Left kidney (tissue), 2 donors: ENCODE results near the gene MACROD2. TPM values are rescaled to one million over a fixed set of nuclear protein-coding genes. Genes with fewer than 3 reads are reported as not detected.

Experiments
- DNase-seq: peaks from one replicate; pipeline ENCODE4 v3.0.0-alpha.2; 2013
- polyA plus RNA-seq: library from polyadenylated mRNA; unstranded; fragments of 120-200 nt; gene quantifications from one replicate; pipeline ENCODE4 v1.2.1, GENCODE V29; 2013; ENCODE audit not compliant: insufficient read length

MACROD2 gene
- polyA plus RNA-seq, 1 donor, result 17.2 TPM

DNA sequence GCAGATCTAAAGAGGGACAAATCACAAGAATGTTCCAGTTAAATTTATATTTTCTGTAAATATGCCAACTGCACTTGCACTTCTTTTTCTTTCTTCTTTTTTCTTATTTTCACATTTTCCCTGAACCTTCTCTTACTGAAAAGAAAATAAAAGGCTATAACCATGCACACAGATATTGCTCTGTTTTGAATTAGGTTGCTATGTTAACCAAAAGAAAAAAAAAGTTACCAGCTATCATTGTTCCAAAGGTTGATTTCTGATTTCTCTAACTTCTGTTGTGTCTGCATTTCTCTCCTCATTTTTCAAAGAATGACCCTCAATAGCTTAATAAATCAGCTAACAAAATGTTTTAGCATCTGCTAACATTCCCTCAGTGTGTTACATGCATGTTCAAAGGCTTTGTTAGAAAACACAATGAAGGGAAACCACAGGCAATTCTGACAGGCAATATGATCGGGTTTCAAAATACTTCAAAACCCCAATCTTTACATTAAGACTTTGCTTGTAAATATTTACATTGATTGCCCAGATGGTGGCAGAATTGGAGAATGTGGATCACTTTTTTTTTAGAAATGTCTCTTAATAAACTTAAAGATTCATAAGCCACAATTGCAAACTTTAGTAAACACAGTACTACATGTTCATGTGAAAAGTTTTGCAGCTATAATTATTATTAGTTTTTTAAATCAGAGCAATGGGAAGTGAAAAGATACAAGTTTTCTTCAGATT is 1270.4 kb downstream of the MACROD2 start:
- DNase-seq, result no peak

DNA sequence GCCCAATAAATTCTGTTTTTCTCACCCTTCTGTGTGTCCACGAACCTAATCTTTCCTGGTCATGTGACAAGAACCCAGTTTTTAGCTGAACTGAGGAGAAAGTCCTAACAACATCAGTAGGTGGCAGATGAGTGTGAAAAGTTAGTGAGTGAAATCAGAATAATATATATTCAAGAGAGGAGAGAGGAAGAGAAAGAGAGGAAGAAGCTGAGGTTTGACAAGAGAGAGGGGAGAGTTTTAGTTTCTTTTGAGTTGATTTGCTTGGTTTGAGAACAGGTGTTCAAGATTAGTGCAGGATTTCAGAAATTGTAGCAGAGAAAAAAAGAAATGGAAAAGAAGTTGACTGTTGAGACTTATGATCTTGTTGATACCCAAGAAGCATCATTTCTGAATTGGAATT is 1272.6 kb downstream of the MACROD2 start:
- DNase-seq, result no peak

DNA sequence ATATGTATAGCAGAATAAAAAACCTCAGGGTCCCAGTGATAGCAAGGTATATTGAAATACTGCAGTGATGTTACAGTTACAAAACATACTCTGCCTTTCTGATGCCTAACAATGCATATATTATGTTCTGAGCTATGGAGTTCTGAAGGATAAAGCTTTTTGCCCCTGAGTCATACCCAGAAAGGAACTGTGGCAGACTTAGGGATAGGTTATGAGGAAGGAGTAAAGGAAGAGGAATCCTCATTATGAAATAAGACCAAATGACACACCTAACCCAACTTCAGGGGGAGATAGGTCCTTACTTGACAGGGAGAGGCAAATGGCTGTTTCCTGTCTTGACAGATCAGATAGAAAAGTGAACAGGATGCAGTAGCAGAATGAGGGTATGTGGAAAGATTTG is 1282.7 kb downstream of the MACROD2 start:
- DNase-seq, result no peak

DNA sequence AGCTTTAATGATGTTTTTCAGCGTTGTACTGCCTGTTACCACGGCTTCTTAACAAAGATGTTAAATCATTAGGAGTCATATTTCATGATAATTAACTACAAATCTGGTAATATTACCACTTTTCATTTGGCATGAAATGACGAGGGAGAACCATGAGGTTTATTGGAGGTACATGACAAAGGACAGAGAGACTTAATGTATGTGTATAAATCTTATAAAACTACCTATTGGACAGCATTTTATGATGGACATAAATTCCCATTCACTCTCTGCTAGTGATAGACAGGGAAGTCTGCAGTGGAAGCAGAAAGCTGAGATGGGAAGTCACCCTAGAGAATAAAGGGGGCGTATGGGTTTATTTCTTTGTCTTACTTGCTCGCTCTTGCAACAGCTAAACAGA is 1292.0 kb downstream of the MACROD2 start:
- DNase-seq, result no peak

DNA sequence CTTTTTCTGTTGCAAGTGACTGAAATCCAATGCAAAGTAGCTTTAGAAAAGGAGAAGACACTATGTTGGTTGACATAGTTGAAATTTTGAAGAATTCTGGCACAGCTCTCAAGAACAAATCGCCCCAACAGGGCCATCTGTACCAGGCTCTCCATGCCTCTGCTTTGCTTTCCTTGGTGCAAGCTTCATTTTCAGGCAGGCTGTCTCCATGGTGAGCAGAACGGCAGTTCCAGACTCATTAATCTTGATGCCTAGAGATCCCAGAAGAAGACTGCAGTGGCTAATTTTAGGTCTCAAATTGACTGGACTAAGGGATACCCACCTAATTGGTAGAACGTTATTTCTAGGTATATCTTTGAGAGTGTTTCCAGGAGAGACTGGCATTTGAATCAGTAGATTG is 1292.8 kb downstream of the MACROD2 start:
- DNase-seq, result no peak

DNA sequence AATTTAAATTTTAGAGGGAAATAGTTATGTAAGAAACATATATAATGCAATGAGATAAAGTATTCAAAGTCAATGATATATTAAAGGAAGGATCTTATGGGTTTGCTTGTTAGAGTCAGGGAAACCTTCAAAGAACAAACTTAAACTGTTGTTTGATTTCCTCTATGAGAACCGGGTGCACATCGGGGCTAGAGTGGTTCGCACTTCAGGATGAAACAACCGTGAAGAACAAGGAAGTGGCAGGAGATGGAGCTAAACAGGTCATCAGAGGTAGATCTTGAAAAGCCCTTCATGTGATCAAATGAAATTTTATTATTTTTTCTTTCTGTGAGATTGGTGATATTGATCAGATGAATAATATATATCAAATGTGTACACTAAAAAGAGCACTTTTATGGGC is 1294.0 kb downstream of the MACROD2 start:
- no peak for DNase-seq

DNA sequence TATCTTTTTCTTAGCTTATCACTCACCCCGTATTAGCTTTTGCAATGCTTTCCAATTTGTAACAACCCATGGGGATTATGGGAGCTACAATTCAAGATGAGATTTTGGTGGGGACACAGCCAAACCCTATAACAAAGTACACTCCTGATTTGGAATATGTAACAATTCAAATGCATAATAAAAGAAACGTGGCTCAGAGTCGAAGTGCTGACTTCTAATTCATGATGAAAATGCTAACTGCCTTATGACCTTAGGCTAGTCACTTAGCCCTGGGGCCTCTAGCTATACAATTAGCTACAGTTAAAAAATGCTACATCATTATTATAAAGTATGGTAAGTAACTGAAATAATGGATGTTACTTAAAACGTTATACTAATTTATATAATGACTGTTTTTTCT is 1297.1 kb downstream of the MACROD2 start:
- DNase-seq, result no peak

DNA sequence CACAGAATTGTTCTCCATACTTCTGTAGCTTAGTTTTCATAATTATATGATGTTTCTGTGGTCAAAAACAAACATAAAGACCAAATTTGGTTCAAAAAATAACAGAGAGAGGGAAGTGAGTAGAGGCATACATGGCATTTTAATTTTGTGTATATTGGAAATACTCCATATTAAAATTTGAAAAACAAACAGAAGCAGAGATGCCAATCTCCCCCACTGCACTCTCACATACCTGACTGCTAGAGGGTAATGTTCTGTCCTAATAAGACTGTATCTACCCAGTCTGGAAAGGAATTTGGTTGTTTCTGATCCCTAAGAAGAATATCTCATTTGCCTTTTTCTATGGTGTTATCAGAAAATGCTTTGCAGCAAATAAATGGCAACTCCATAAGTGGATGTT is 1301.1 kb downstream of the MACROD2 start:
- no peak for DNase-seq

DNA sequence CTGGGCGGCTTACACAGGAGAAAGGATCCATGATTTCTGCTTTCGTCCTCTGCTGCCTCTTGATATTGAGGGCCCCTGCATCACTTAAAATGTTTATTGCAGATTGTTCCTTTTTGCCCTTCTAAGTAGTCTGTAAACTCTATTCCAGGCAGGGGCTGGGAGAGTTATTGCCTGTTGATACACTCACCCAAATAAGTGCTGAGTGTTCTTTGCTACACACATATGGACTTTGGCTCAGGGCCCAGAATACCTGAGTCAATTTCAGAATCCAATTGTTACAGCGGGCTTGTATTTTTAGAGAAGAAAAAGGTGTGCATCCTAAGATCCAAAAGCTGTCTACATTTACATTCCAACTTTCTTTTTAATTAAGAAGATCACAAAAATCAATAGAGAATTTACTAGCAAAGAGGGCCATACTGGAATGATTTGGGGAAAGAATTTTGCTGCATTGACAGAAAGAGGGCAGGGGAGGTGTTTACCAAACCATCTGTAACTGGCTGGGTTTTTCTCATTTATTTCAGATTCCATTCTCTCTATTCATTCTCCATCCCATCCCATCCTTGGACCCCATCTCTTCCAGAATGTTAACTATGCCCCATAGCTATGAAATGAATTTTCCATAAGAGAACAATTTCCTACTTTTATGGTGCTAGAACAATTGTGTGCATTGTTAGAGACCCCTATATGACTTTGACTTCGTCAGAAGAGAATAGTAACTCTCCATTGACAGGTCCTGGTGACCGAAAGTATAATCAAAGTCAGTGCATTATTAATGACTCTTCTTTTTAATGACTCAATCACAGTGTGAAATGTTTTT is 1302.0 kb downstream of the MACROD2 start:
- no peak for DNase-seq

DNA sequence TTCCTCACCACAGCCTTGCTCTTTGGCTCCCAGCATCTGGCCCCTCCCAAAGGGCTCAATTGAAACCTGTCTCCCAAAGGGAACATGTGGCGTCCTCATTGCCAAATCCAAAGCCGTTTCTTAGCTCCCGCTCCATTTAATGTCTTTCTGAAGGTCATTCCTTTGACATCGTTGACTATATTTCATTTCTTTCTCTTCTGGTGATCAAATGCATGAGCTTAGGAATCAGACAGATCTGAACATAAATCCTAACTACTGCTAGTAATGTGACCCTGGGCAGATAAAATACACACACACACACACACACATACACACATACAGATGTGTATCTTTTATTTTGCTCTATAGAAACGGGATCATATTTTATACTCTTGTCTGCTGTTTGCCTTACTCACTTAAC is 1306.8 kb downstream of the MACROD2 start:
- no peak for DNase-seq

DNA sequence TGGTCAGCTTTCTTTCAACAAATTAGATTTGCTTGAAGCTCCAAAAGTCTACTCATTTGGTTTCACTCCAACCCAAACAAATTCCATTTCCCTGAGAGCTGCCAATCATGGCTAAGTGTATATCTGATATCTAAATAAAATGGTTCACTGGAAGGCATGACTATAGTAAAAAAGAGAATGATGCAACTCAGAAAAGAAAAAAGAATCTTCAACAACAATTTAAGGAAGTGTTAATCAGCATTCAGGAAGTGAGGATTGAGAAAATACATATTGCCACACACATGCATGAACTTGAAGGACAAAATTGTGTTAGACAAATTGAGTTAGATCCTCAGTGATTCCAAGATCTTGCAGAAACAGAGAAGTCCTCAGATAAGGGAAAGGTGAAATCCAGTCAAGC is 1315.0 kb downstream of the MACROD2 start:
- no peak for DNase-seq

DNA sequence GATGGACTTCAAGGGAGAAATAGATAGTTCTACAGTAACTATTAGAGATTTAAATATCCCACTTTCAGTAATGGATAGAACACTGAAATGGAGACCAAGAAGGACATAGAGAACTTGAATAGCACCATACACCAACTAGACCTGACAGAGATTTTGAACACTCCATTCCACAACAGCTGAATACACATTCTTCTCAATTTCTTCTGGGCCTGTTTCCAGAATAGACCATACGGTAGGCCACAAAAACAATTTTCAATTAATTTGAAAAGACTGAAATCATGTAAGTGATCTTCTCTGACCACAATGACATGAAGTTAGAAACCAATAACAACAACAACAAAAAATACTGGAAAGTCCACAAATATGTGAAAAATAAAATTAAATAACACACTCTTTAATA is 1321.2 kb downstream of the MACROD2 start:
- no peak for DNase-seq

DNA sequence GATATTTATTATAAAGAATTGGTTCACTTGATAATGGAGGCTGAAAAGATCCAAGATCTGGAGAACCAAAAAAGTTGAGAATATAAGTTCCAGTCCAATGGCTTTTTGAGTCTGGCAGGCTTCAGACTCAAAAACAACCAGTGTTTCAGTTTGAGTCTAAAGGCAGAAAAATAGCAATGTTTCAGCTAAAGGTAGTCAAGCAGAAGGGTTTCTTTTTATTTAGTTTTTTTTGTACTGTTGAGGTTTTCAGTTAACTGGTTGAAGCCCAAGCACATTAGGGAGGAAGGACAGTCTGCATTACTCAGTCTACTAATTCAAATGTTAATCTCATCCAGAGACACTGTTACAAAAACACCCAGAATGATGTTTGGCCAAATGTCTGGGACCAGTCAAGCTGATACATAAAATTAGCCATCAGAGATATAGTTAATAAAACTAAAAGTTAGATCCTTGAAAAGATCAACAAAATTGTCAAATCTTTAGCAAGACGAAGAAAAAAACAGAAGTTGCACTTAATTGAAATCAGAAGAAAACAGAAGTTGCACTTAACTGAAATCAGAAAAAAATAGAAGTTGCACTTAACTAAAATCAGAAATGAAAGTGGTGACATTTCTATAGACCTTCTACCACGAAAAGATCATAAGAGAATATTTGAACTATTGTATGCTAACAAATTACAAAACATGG is 1322.4 kb downstream of the MACROD2 start:
- DNase-seq, result no peak

DNA sequence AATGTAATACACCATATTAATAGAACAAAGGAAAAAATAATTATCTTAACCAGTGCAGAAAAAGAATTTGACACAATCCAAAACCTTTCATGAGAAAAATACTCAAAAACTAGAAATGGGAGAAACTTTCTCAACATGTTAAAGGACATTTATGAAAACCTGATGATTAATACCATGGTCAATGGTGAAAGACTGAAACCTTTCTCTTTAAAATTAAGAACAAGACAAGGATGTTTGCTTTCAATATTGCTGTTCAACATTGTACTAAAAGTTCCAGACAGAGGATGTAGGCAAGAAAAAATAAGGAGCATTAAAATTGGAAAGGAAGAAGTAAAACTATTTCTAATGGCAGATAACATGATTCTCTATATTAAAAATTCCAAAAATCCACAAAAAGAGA is 1323.4 kb downstream of the MACROD2 start:
- DNase-seq, result no peak

DNA sequence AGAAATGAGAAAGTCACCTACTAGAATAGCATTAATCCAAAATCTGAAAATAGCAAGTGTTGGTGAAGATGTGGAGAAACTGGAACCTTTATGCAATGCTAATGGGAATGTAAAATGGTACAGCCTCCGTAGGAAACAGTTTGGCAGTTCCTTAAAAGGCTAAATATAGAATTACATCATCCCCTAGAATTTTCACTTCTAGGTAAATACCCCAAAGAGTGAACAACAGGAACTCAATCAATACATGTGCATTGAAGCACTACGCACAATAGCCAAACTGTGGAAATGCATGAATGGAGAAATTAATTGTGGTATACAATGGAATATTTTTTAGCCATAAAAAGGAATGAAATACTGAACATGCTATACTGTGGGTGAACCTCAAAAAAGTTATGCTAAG is 1324.1 kb downstream of the MACROD2 start:
- DNase-seq, result no peak

DNA sequence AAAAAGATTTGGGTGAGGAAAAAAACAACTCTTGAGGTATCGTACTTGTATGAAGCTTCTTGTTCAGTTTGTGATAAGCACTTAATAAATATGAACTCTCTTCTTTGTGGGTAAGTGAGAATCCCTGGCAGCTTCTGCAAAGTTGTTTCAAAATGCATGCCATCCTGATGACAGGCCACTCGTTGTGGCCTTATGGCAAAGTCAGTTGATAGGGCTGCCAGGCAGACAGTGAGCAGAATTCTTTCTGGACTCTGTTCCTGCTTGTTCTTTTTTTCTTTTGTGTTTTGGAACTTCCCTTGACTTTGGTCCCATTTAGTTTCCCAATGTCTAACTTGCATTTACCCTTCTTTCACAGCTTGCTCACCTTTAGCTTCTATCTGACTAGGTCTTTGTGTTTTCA is 1325.6 kb downstream of the MACROD2 start:
- no peak for DNase-seq

DNA sequence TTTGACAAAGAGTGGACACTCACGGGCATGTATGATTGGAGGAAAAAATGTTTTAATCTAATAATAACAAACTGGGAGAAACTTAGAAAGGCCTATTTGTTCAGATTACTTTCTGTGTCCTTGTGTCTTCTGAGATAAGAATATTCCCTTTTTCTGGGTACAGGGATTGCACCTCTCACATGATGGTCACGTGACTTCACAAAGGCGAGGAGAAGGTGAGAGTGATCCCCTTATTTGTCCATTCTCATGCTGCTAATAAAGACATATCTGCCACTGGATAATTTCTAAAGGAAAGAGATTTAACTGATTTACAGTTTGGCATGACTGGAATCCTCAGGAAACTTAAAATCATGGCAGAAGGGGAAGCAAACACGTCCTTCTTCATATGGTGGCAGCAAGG is 1331.8 kb downstream of the MACROD2 start:
- no peak for DNase-seq

DNA sequence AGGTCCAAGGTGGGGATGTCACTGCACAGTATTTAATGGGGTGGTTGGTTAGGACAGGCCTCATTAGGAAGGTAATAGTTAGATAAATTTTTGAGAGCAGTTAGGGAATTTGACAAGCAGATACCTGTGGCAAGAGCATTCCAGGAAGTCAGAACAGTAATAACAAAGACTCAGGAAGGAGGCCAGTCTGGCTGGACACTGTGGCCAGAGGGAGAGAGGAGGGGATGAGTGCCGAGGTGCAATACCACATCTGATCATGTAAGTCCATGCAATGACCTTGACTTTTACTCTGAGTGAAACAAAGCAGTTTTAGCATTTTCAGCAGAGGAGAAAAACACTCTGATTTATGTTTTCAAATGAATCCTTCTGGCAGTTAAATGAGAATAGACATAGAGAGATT is 1332.8 kb downstream of the MACROD2 start:
- DNase-seq, result no peak

DNA sequence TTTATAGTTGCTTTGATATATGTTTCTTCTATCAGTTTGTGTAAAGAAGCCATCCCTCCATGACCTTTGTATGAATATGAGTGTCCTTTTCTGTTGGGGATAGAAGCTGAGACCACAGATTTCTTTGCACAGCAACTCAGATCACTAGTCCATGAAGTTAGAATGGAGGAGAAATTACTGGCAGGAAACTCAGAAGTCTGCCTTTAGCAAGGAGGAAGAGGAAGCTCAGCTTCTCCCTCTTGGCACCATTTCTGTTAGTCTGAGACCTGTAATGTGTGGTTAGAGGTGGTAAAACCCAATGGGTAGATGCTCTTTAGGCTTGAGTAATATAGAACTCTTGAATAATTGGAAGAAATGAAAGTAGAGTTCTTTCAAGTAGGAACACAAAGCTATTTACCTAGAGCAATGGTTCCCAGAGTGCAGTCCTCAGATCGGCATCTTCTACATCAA is 1337.4 kb downstream of the MACROD2 start:
- no peak for DNase-seq

DNA sequence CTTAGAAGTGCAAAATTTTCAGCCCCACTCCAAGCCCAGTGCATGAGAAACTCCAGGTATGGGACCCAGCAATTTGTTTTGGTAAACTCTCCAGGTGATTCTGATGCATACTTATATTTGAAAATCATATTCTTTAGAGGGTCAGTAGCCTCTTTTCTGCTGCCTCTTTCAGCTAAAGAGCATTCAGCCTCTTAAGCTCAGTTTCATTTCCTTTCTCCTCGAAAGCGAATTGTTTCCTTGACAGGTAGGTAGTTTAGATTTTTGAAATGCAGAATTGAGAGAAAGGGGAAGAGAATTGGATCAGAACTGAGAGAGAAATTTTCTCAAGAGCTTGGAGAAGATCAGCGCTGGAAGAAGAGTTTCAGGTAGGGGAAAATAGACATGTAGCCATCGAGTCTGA is 1337.9 kb downstream of the MACROD2 start:
- DNase-seq, result no peak

DNA sequence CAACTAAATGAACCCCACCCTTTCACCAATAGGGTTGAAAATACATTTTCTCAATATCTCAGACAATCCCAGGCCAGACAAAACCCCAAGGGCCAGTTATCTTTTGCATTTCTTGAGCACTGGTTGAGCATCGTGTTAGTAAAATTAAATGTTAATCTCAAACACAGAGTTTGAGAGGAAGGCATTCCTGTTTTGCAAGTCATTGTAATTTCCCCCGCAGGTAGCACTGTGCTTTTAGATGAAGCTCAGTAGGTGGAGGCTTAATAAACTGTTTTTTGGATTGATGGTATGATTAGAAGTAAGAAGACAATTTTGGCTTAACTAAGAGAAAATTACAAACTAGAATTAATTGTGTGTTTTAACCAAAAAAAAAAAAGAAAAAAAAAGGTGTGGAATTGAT is 1340.7 kb downstream of the MACROD2 start:
- no peak for DNase-seq

DNA sequence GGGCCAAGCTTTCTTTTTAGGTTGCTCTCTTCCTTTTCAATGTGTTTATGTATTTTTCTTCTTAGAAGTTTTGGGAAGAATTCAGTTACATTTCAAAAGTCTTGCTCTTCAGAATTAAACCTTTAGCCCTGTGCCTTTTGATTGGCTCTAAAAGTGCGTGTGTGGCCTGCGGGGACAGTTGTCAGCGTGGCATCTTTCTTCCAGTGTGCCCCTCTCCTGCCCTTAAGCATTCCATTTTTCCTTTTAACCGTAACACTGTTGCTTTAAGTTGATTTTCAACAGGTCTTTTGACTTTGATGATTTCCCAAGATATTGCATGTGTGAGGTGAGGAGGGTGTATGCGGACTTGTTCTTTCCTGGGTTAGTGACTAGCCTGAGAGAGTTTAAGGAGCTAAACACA is 1341.2 kb downstream of the MACROD2 start:
- no peak for DNase-seq

DNA sequence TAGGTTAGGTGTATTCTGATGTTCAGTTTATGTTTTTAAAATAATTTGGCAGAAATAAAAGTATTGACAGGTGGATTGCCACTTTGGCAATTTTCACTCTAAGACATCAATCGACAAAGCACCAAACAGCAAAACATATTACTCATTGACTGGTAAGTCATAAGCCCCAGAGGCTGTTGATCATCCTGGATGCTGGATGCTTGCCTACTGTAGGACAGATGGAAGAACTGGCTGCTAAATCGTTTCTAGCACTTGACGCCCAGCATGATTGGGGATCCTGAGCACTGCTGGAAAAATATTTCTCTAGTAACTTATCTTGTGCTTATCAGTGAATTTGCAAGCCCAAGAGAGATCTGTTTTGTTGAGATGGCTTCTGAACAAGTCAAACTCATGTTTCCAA is 1343.9 kb downstream of the MACROD2 start:
- no peak for DNase-seq
